GM23248 (cell line): ENCODE measurements around the gene UBXN11. TPM values are rescaled to one million over a fixed set of nuclear protein-coding genes. Genes with fewer than 3 reads are reported as not detected.

Experiments used
- DNase-seq: peaks from one replicate; pipeline ENCODE4 v3.0.0-alpha.2; 2015
- H2AFZ ChIP-seq: fragments of 200-600 bp; sonication (generic); 2 replicates; pipeline ENCODE4 v1.6.1; 2016; ENCODE audit warnings: antibody characterized with exemption
- H3F3A ChIP-seq: fragments of 200-600 bp; sonication (generic); 2 replicates; pipeline ENCODE4 v1.6.1; 2016; ENCODE audit warnings: mild to moderate bottlenecking, antibody characterized with exemption, mixed run types; ENCODE audit not compliant: insufficient read depth
- H3K27ac ChIP-seq: fragments of 200-600 bp; sonication (generic); 2 replicates; pipeline ENCODE4 v1.5.1; 2016; ENCODE audit warnings: mild to moderate bottlenecking
- H3K27me3 ChIP-seq: fragments of 200-600 bp; sonication (generic); replicated peaks from 2 replicates; pipeline ENCODE4 v1.6.1; 2016; ENCODE audit warnings: mild to moderate bottlenecking; ENCODE audit not compliant: insufficient read depth
- H3K36me3 ChIP-seq: fragments of 200-600 bp; sonication (generic); 2 replicates; pipeline ENCODE4 v1.6.1; 2016; ENCODE audit warnings: low read depth, mild to moderate bottlenecking
- H3K4me1 ChIP-seq: fragments of 200-600 bp; sonication (generic); 2 replicates; pipeline ENCODE4 v1.6.1; 2016; ENCODE audit warnings: mild to moderate bottlenecking; ENCODE audit not compliant: insufficient read depth
- H3K4me2 ChIP-seq: fragments of 200-600 bp; sonication (generic); one replicate; pipeline ENCODE4 v1.6.1; 2016; ENCODE audit warnings: mild to moderate bottlenecking; ENCODE audit not compliant: unreplicated experiment
- H3K4me3 ChIP-seq: fragments of 200-600 bp; sonication (generic); 2 replicates; pipeline ENCODE4 v1.5.1; 2016; ENCODE audit warnings: mild to moderate bottlenecking
- H3K79me2 ChIP-seq: fragments of 200-600 bp; sonication (generic); 2 replicates; pipeline ENCODE4 v1.6.1; 2016; ENCODE audit warnings: mild to moderate bottlenecking; ENCODE audit not compliant: insufficient read depth
- H3K9ac ChIP-seq: fragments of 200-600 bp; sonication (generic); 2 replicates; pipeline ENCODE4 v1.6.1; 2016; ENCODE audit warnings: mild to moderate bottlenecking
- H3K9me2 ChIP-seq: fragments of 200-600 bp; sonication (generic); 2 replicates; pipeline ENCODE4 v1.6.1; 2016; ENCODE audit warnings: mixed run types, mild to moderate bottlenecking, moderate library complexity; ENCODE audit not compliant: insufficient read depth
- H3K9me3 ChIP-seq: fragments of 200-600 bp; sonication (generic); one replicate; pipeline ENCODE4 v1.6.1; 2017; ENCODE audit warnings: low read depth
- H4K20me1 ChIP-seq: fragments of 200-600 bp; sonication (generic); 2 replicates; pipeline ENCODE4 v1.6.0; 2016; ENCODE audit not compliant: insufficient read depth
- EZH2 ChIP-seq: fragments of 200-600 bp; sonication (generic); IDR thresholded peaks from 2 replicates; pipeline ENCODE4 v1.6.1; 2018; ENCODE audit warnings: antibody characterized with exemption, mild to moderate bottlenecking; ENCODE audit not compliant: insufficient read depth, poor library complexity, severe bottlenecking
- EZH2phosphoT487 ChIP-seq: fragments of 200-600 bp; sonication (generic); IDR thresholded peaks from 2 replicates; pipeline ENCODE4 v1.6.1; 2018; ENCODE audit warnings: antibody characterized with exemption, moderate library complexity, mild to moderate bottlenecking, low read depth; ENCODE audit not compliant: insufficient read depth
- WGBS, 2 experiments: methylation state at CpG; one replicate each; pipeline ENCODE4 v1.1.6; 2015 to 2017; ENCODE audit warnings: low lambda C conversion rate in 2 of 2, low coverage in 1 of 2; ENCODE audit errors: missing lambda C conversion rate in 2 of 2; 5-methylcytosine and 5-hydroxymethylcytosine counted together
- in situ Hi-C: fragments of 300-500 bp; cut with MboI; formaldehyde crosslinking; loops from 2 replicates; pipeline ENCODE4 v1.15.0; 2020
- polyA plus RNA-seq: library from polyadenylated mRNA; unstranded; fragments of >200 nt; fragmentation: Nextera tagmentation; extraction: Ambion mirVana; gene quantifications from 2 replicates; pipeline ENCODE4 v1.2.1, GENCODE V29; 2016
- total RNA-seq: library from RNA; depleted of rRNA; stranded (reverse); fragments of >200 nt; shearing (Covaris generic); gene quantifications from 2 replicates; pipeline ENCODE4 v1.2.3, GENCODE V29; 2014; rRNA removed

The UBXN11 gene
- 4.8 and 5.8 TPM in 2 replicates for total RNA-seq
- 11.1 and 12.7 TPM in 2 replicates for polyA plus RNA-seq

GRCh38 chr1:26306290-26307229, at the start of gene UBXN11:
UBXN11 (minus strand) TSS chr1:26306636; CDS start chr1:26302883, 3,753 bp downstream.
- Histone ChIP-seq H3K79me2 (no peaks in the 10 kb centered on the region), H2AFZ (peak within 1 kb of the TSS; percentile 95), H3K27me3 (no peaks in the 10 kb centered on the region), H3F3A (peaks cover 16% of the 10 kb centered on the region), H3K27ac (peak within 1 kb of the TSS; percentile 27), H3K36me3 (no peaks in the 10 kb centered on the region), H3K9me2 (no peaks in the 10 kb centered on the region), H3K4me2 (peak within 1 kb of the TSS; percentile 93), H3K9ac (peak within 1 kb of the TSS; percentile 86), H3K4me3 (peak within 1 kb of the TSS; percentile 85), H3K9me3 (no peaks in the 10 kb centered on the region), H3K4me1 (peaks cover 10% of the 10 kb centered on the region), H4K20me1 (no peaks in the 10 kb centered on the region)
- peak; percentile 95 for DNase-seq
- TF ChIP-seq EZH2, result no peak
- no peak for TF ChIP-seq EZH2phosphoT487
- WGBS, 2 experiments, result 1 to 2% methylated on average over 48 to 51 of the region's 51 CpGs
- in situ Hi-C loops, result no loop called here

GRCh38 chr1:26356106-26356505, 49.7 kb upstream of the UBXN11 start:
- Histone ChIP-seq H3K27me3 (peaks cover 33% of the 10 kb centered on the region), H3K4me2 (no peak overlapping the region), H3K9me2 (no peaks in the 10 kb centered on the region), H3K4me1 (0 out of 2 replicates have a peak, but pooled peaks cover 7% of the 10 kb centered on the region), H4K20me1 (no peaks in the 10 kb centered on the region), H3F3A (no peaks in the 10 kb centered on the region), H2AFZ (no peak overlapping the region), H3K79me2 (no peaks in the 10 kb centered on the region), H3K9me3 (no peaks in the 10 kb centered on the region), H3K9ac (no peak overlapping the region), H3K36me3 (no peaks in the 10 kb centered on the region), H3K27ac (no peak overlapping the region), H3K4me3 (no peak overlapping the region)
- in situ Hi-C loops, result no loop called here
- WGBS, 2 experiments, result 73 to 76% methylated on average over 5 of the region's 5 CpGs
- DNase-seq, result no peak
- TF ChIP-seq EZH2phosphoT487 (no peak), EZH2 (no peak)

GRCh38 chr1:26354972-26355371, 48.5 kb upstream of the UBXN11 start:
- Histone ChIP-seq H3K4me1 (no peaks in the 10 kb centered on the region), H3K4me3 (no peak overlapping the region), H4K20me1 (no peaks in the 10 kb centered on the region), H3K9ac (no peak overlapping the region), H3K79me2 (no peaks in the 10 kb centered on the region), H3F3A (no peaks in the 10 kb centered on the region), H3K27me3 (peaks cover 21% of the 10 kb centered on the region), H3K4me2 (no peak overlapping the region), H3K27ac (no peak overlapping the region), H3K36me3 (no peaks in the 10 kb centered on the region), H3K9me3 (no peaks in the 10 kb centered on the region), H2AFZ (no peak overlapping the region), H3K9me2 (no peaks in the 10 kb centered on the region)
- in situ Hi-C loops, result no loop called here
- 81 to 87% methylated on average over 9 of the region's 9 CpGs for WGBS, 2 experiments
- TF ChIP-seq EZH2phosphoT487 (no peak), EZH2 (no peak)
- DNase-seq, result no peak

- no peak within 1 kb of the TSS for H3K27ac ChIP-seq
- 0 out of 2 replicates have a peak, but pooled peaks cover 4% of the 10 kb centered on the region for H3F3A ChIP-seq
- H3K79me2 ChIP-seq, result no peaks in the 10 kb centered on the region
- H3K4me1 ChIP-seq, result peaks cover 3% of the 10 kb centered on the region; the same call in 1 of the 2 replicates
- H3K9ac ChIP-seq, result no peak within 1 kb of the TSS
- WGBS, 2 experiments, result 72 to 75% methylated on average over 17 to 21 of the region's 21 CpGs
- TF ChIP-seq EZH2phosphoT487 (no peak), EZH2 (no peak)
- no peaks in the 10 kb centered on the region for H3K36me3 ChIP-seq
- no peak within 1 kb of the TSS for H2AFZ ChIP-seq
- in situ Hi-C loops, result no loop called here
- DNase-seq, result no peak
- no peak within 1 kb of the TSS for H3K4me3 ChIP-seq
- H3K27me3 ChIP-seq, result peaks cover 17% of the 10 kb centered on the region
- no peak within 1 kb of the TSS for H3K4me2 ChIP-seq
- no peaks in the 10 kb centered on the region for H3K9me2 ChIP-seq
- H3K9me3 ChIP-seq, result no peaks in the 10 kb centered on the region
- H4K20me1 ChIP-seq, result no peaks in the 10 kb centered on the region
These were observed 47.8 kb upstream of the UBXN11 start, which contains the start of gene CRYBG2 for GRCh38 chr1:26353976-26354820. CRYBG2 (minus strand) TSS chr1:26354130; CDS start chr1:26346657, 7,473 bp downstream.
